PC-3 (cell line): ENCODE measurements around the gene PRLH. TPM values are rescaled to one million over a fixed set of nuclear protein-coding genes. Genes with fewer than 3 reads are reported as not detected.

ENCODE experiments used
- ATAC-seq: fragments of 200-7000 bp; cut with Tn5 transposase; 2 replicates; pipeline ENCODE4 v1.9.1; 2020; ENCODE audit warnings: mild to moderate bottlenecking, moderate library complexity
- BruUV-seq: library from RNA; stranded (reverse); fragments of 400-500 nt; replicated peaks from 2 replicates; lab custom pipeline; 2021; lab: Mats Ljungman, UMichigan
- CTCF ChIA-PET: fragments of 300-600 bp; sonication (Branson Sonifier 250); formaldehyde crosslinking; loops from one replicate; lab custom pipeline; 2022; ENCODE audit warnings: antibody characterized with exemption; lab: Charles Lee
- POLR2A ChIA-PET: fragments of 300-600 bp; sonication (Branson Sonifier 250); formaldehyde crosslinking; loops from one replicate; lab custom pipeline; 2022; ENCODE audit warnings: antibody characterized with exemption; ENCODE audit not compliant: unreplicated experiment; lab: Charles Lee
- DNase-seq: peaks from one replicate; pipeline ENCODE4 v3.0.0-alpha.2; 2015
- H2AFZ ChIP-seq: fragments of 300-600 bp; sonication (generic); 2 replicates; pipeline ENCODE4 v1.6.0; 2016; ENCODE audit warnings: antibody characterized with exemption, low read length
- H3F3A ChIP-seq: fragments of 300-600 bp; sonication (generic); one replicate; pipeline ENCODE4 v1.6.0; 2017; ENCODE audit warnings: antibody characterized with exemption, low read length, control low read depth, mild to moderate bottlenecking; ENCODE audit not compliant: unreplicated experiment
- H3K27ac ChIP-seq: fragments of 300-600 bp; sonication (generic); 2 replicates; pipeline ENCODE4 v1.5.1; 2016; ENCODE audit warnings: mild to moderate bottlenecking, low read length
- H3K27me3 ChIP-seq: fragments of 300-600 bp; sonication (generic); 2 replicates; pipeline ENCODE4 v1.6.1; 2016; ENCODE audit warnings: low read length, mixed read lengths
- H3K36me3 ChIP-seq: fragments of 300-600 bp; sonication (generic); 2 replicates; pipeline ENCODE4 v1.6.1; 2016; ENCODE audit warnings: low read depth, mixed run types, low read length, mixed read lengths
- H3K4me1 ChIP-seq: fragments of 300-600 bp; sonication (generic); 2 replicates; pipeline ENCODE4 v1.5.1; 2016; ENCODE audit warnings: low read length; ENCODE audit not compliant: insufficient read depth
- H3K4me2 ChIP-seq: fragments of 300-600 bp; sonication (generic); 2 replicates; pipeline ENCODE4 v1.6.0; 2016; ENCODE audit warnings: low read length
- H3K4me3 ChIP-seq: fragments of 300-600 bp; sonication (generic); 2 replicates; pipeline ENCODE4 v1.5.1; 2016; ENCODE audit warnings: mild to moderate bottlenecking, low read length, mixed read lengths
- H3K79me2 ChIP-seq: fragments of 300-600 bp; sonication (generic); 2 replicates; pipeline ENCODE4 v1.6.1; 2017; ENCODE audit warnings: low read length, mixed read lengths
- H3K9ac ChIP-seq: fragments of 300-600 bp; sonication (generic); 2 replicates; pipeline ENCODE4 v1.6.0; 2016; ENCODE audit warnings: mild to moderate bottlenecking, low read length
- H3K9me2 ChIP-seq: fragments of 300-600 bp; sonication (generic); replicated peaks from 2 replicates; pipeline ENCODE4 v1.6.1; 2016; ENCODE audit warnings: mixed run types, low read length, mixed read lengths
- H3K9me3 ChIP-seq: fragments of 300-600 bp; sonication (generic); 2 replicates; pipeline ENCODE4 v1.6.1; 2016; ENCODE audit warnings: low read length, mixed read lengths
- H4K20me1 ChIP-seq: fragments of 300-600 bp; sonication (generic); 2 replicates; pipeline ENCODE4 v1.6.1; 2016; ENCODE audit warnings: low read length, mixed read lengths
- EZH2 ChIP-seq: fragments of 300-600 bp; sonication (generic); IDR thresholded peaks from one replicate; pipeline ENCODE4 v1.6.1; 2017; ENCODE audit warnings: antibody characterized with exemption, mild to moderate bottlenecking, low read length; ENCODE audit not compliant: unreplicated experiment
- EZH2phosphoT487 ChIP-seq: fragments of 300-600 bp; sonication (generic); IDR thresholded peaks from 2 replicates; pipeline ENCODE4 v1.6.1; 2018; ENCODE audit warnings: mild to moderate bottlenecking, antibody characterized with exemption, low read length, borderline replicate concordance
- intact Hi-C: fragments of 100-400 bp; cut with micrococcal nuclease; formaldehyde crosslinking; loops from 2 replicates; pipeline ENCODE4 v1.9.0; 2023
- total RNA-seq: library from RNA; depleted of rRNA; stranded (reverse); fragments of >200 nt; gene quantifications from 2 replicates; pipeline ENCODE4 v1.2.3, GENCODE V29; 2014
- TF ChIP-seq, protein P1 (sequence below): fragments of 300-600 bp; sonication (generic); conservative IDR thresholded peaks from 2 replicates; pipeline ENCODE4 v1.5.1; 2017; ENCODE audit warnings: antibody characterized with exemption, low read depth, mild to moderate bottlenecking, low read length

The PRLH gene
- total RNA-seq, 1 experiment from 2014 or later: not detected

DNA sequence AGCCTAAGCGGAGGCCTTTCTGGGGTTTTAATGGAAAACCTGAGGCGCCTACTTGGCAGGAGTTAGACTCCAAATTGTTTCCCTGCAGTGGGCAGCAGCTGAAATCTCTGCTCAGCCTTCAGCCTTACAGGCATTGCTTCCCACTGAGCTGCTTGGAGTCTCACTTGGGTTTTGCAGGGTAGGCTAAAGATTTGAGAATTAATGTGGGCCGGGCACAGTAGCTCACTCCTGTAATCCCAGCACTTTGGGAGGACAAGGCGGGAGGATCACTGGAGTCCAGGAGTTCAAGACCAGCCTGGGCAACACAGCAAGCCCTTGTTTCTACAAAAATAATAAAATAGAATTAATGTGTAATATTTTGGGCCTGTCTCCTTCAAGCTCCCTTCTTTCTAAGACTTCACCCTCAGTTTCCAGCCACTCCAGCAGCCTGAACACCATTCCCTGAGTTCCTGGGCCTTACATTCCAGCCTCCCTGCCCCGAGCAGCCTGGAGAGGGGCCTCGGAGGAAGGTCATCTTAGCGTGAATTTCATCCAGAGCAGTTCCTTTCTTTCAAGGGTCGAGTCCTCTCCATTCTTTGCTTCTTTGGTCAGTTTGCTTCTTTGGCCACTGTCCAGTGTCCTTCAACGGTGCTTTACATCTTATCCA, 33.2 kb downstream of the PRLH start:
- Histone ChIP-seq H2AFZ (no peak overlapping the region), H3K27me3 (no peaks in the 10 kb centered on the region), H4K20me1 (no peaks in the 10 kb centered on the region), H3K4me1 (0 out of 2 replicates have a peak, but pooled peaks cover 4% of the 10 kb centered on the region), H3K9me3 (no peaks in the 10 kb centered on the region), H3K9me2 (no peaks in the 10 kb centered on the region), H3K4me3 (no peak overlapping the region), H3K79me2 (no peaks in the 10 kb centered on the region), H3K4me2 (no peak overlapping the region), H3K36me3 (no peaks in the 10 kb centered on the region), H3K27ac (no peak overlapping the region), H3K9ac (no peak overlapping the region), H3F3A (no peaks in the 10 kb centered on the region)
- intact Hi-C loops: loop anchor here (10.0 kb wide), 2 partner anchors 65 to 135 kb away; no protein-coding TSS in a partner anchor
- POLR2A ChIA-PET: no interaction called here
- no peak for DNase-seq
- no peak for ATAC-seq
- TF ChIP-seq, protein P1, sequence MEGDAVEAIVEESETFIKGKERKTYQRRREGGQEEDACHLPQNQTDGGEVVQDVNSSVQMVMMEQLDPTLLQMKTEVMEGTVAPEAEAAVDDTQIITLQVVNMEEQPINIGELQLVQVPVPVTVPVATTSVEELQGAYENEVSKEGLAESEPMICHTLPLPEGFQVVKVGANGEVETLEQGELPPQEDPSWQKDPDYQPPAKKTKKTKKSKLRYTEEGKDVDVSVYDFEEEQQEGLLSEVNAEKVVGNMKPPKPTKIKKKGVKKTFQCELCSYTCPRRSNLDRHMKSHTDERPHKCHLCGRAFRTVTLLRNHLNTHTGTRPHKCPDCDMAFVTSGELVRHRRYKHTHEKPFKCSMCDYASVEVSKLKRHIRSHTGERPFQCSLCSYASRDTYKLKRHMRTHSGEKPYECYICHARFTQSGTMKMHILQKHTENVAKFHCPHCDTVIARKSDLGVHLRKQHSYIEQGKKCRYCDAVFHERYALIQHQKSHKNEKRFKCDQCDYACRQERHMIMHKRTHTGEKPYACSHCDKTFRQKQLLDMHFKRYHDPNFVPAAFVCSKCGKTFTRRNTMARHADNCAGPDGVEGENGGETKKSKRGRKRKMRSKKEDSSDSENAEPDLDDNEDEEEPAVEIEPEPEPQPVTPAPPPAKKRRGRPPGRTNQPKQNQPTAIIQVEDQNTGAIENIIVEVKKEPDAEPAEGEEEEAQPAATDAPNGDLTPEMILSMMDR: no peak
- TF ChIP-seq EZH2phosphoT487: no peak
- TF ChIP-seq EZH2: no peak
- no TSS peak for BruUV-seq
- CTCF ChIA-PET: no interaction called here

DNA sequence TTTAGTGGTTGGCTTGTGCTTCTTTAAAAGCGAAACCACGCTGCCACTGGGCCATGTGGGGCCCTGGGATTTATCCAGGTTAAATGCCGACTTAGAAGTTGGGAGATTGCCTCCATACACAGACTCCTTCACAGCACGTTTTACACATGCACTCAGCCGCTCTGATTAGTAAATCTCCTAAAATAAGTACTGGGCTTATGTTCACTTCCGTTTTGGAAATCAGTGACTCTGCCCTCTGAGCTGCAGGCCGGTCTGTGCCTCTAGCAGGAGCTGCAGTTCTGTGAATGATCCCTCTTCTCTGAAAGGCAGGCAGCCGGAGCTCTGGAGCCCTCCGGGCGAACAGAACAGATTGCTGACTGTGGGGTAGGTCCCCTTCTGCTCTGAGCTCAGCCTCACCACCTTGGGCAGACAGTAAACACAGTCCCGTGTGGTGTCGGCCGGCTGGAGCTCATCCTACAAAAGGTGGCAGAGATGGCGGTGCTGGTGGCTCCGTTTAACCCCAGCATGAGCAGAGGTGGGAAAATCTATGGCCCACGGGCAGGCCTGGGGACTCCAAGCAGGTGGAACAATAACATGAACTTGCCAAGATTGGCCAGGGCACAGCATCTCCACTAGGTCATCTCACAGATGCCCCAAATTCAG, 34.0 kb downstream of the PRLH start:
- no peak overlapping the region for H3K9ac ChIP-seq
- intact Hi-C loops: loop anchor here (10.0 kb wide), 1 partner anchor 134 kb away; no protein-coding TSS in a partner anchor
- H3K9me3 ChIP-seq: no peaks in the 10 kb centered on the region
- H4K20me1 ChIP-seq: no peaks in the 10 kb centered on the region
- no peaks in the 10 kb centered on the region for H3K27me3 ChIP-seq
- H3K4me3 ChIP-seq: no peak overlapping the region
- no peaks in the 10 kb centered on the region for H3K79me2 ChIP-seq
- H3K4me1 ChIP-seq: 0 out of 2 replicates have a peak, but pooled peaks cover 4% of the 10 kb centered on the region
- no peak overlapping the region for H3K4me2 ChIP-seq
- no peaks in the 10 kb centered on the region for H3K36me3 ChIP-seq
- H2AFZ ChIP-seq: no peak overlapping the region
- no peaks in the 10 kb centered on the region for H3F3A ChIP-seq
- ChIA-PET POLR2A (no interaction called here), CTCF (no interaction called here)
- no TSS peak for BruUV-seq
- no peak overlapping the region for H3K27ac ChIP-seq
- TF ChIP-seq, protein P1: no peak
- no peak for TF ChIP-seq EZH2
- no peak for TF ChIP-seq EZH2phosphoT487
- no peaks in the 10 kb centered on the region for H3K9me2 ChIP-seq
- DNase-seq (no peak), ATAC-seq (no peak)
